ENCODE data around the gene PLPP2.

GRCh38 chr19:277131-277530 lies 14.1 kb downstream of the PLPP2 start:
- TF ChIP-seq CTCF (optimal IDR thresholded peaks at IDR 0.05 in 1 of 3, IDR thresholded peaks at IDR 0.05 in 1 of 3, conservative IDR thresholded peaks at IDR 0.05 in 1 of 3; ENCODE audit: extremely low read depth in 1 of 3, insufficient read depth in 2 of 3, low read length in 3 of 3) (no peak), EZH2 (IDR thresholded peaks at IDR 0.05; ENCODE audit: low read length) (no peak)
